HEK293T (cell line): ENCODE measurements around the gene URAD.

Source experiments
- ARNT ChIP-seq: fragments of 450-650 bp; IDR thresholded peaks from 2 replicates; pipeline ENCODE4 v1.6.1; 2017; ENCODE audit warnings: mild to moderate bottlenecking
- BHLHE40 ChIP-seq: fragments of 450-650 bp; IDR thresholded peaks from 2 replicates; pipeline ENCODE4 v1.6.1; 2016; ENCODE audit warnings: mild to moderate bottlenecking, moderate library complexity, borderline replicate concordance
- CTBP1 ChIP-seq: fragments of 450-650 bp; IDR thresholded peaks from 2 replicates; pipeline ENCODE4 v1.6.1; 2016; ENCODE audit warnings: borderline replicate concordance
- ELF4 ChIP-seq: fragments of 450-650 bp; IDR thresholded peaks from 2 replicates; pipeline ENCODE4 v1.6.1; 2017; ENCODE audit warnings: antibody characterized with exemption
- FOXA1 ChIP-seq: fragments of 450-650 bp; IDR thresholded peaks from 2 replicates; pipeline ENCODE4 v1.6.1; 2016; ENCODE audit warnings: mild to moderate bottlenecking
- FOXK2 ChIP-seq: fragments of 450-650 bp; IDR thresholded peaks from 2 replicates; pipeline ENCODE4 v1.6.1; 2016; ENCODE audit warnings: mild to moderate bottlenecking
- FOXM1 ChIP-seq: fragments of 450-650 bp; IDR thresholded peaks from 2 replicates; pipeline ENCODE4 v1.6.1; 2017; ENCODE audit warnings: mild to moderate bottlenecking, borderline replicate concordance
- NFRKB ChIP-seq: fragments of 450-650 bp; IDR thresholded peaks from 2 replicates; pipeline ENCODE4 v1.6.1; 2016; ENCODE audit warnings: mild to moderate bottlenecking, moderate library complexity
- SP1 ChIP-seq: fragments of 450-650 bp; IDR thresholded peaks from 2 replicates; pipeline ENCODE4 v1.6.1; 2017
- SUZ12 ChIP-seq: fragments of 450-650 bp; IDR thresholded peaks from 2 replicates; pipeline ENCODE4 v1.6.1; 2016; ENCODE audit warnings: mild to moderate bottlenecking
- TARDBP ChIP-seq: fragments of 450-650 bp; IDR thresholded peaks from 2 replicates; pipeline ENCODE4 v1.6.1; 2016

GRCh38 chr13:28031220-28031895, 42.9 kb upstream of the URAD start:
- TF ChIP-seq SUZ12 (no peak), ELF4 (no peak), CTBP1 (no peak), SP1 (no peak), FOXK2 (no peak), BHLHE40 (no peak), FOXA1 (no peak), ARNT (no peak), FOXM1 (no peak), NFRKB (no peak), TARDBP (no peak)
